ENCODE measurements around the gene S100B. TPM values are rescaled to one million over a fixed set of nuclear protein-coding genes. Genes with fewer than 3 reads are reported as not detected.

Gene S100B
- total and polyA plus RNA-seq, 2 donors (not counting 1 experiment from before 2014, with no cell fraction given), result 0.24 TPM; not detected in 1

DNA sequence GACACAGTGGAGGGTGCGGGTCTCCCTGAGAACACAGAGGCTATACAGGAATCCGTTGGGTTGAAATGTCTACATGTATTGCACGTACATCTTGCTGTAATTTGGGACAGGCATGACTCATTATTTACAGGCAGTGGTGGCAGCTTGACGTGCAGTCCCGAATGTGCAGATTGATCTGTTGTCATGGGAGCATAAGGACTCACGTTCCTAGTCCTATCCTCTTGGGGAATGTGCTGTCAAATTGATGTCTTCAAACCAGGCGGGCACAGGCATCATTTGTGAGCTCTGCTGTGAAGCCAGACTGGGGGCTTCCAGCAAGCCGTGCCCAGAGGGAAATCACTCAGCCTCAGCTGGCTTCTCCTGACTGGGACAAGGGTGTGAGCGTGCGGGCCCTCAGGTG, 40.5 kb downstream of the S100B start:
- no peak overlapping the region for H3K4me3 ChIP-seq (ENCODE audit: control extremely low read depth in 1 of 5, extremely low read depth in 1 of 5, insufficient read depth in 1 of 5, low read depth in 2 of 5, low read length in 4 of 5)
- Mint-ChIP-seq H3K27ac (no peak overlapping the region), H3K4me1 (peaks cover 18% of the 10 kb centered on the region), H3K9me3 (ENCODE audit: insufficient read depth) (no peaks in the 10 kb centered on the region), H3K4me3 (no peak overlapping the region), H3K27me3 (no peaks in the 10 kb centered on the region)
- H3K27me3 ChIP-seq (replicated peaks in 1 of 4; ENCODE audit: control extremely low read depth in 1 of 4, control insufficient read depth in 3 of 4, insufficient read depth in 4 of 4, low read length in 3 of 4), result no peaks in the 10 kb centered on the region
- DNase-seq (no peak), ATAC-seq (ENCODE audit: low read depth) (no peak)
- no peak overlapping the region for H3K4me2 ChIP-seq (replicated peaks; ENCODE audit: low read depth, low read length, poor library complexity, severe bottlenecking)
- peaks cover 13 to 19% of the 10 kb centered on the region in 2 donors for H3K4me1 ChIP-seq (ENCODE audit: control insufficient read depth in 2 of 2, insufficient read depth in 2 of 2, low read length in 2 of 2)
- ChIA-PET POLR2A (no interaction called here), CTCF (no interaction called here)
- no peaks in the 10 kb centered on the region for H4K20me1 ChIP-seq (ENCODE audit: control insufficient read depth, insufficient read depth, low read length, poor library complexity, severe bottlenecking)
- TF ChIP-seq, protein P1, sequence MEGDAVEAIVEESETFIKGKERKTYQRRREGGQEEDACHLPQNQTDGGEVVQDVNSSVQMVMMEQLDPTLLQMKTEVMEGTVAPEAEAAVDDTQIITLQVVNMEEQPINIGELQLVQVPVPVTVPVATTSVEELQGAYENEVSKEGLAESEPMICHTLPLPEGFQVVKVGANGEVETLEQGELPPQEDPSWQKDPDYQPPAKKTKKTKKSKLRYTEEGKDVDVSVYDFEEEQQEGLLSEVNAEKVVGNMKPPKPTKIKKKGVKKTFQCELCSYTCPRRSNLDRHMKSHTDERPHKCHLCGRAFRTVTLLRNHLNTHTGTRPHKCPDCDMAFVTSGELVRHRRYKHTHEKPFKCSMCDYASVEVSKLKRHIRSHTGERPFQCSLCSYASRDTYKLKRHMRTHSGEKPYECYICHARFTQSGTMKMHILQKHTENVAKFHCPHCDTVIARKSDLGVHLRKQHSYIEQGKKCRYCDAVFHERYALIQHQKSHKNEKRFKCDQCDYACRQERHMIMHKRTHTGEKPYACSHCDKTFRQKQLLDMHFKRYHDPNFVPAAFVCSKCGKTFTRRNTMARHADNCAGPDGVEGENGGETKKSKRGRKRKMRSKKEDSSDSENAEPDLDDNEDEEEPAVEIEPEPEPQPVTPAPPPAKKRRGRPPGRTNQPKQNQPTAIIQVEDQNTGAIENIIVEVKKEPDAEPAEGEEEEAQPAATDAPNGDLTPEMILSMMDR (IDR thresholded peaks at IDR 0.05), result no peak
- TF ChIP-seq EZH2 (IDR thresholded peaks at IDR 0.05; ENCODE audit: borderline replicate concordance, insufficient read depth, low read depth, low read length, poor library complexity, severe bottlenecking), result no peak
- no peaks in the 10 kb centered on the region for H3K9me3 ChIP-seq (ENCODE audit: control extremely low read depth in 1 of 3, control insufficient read depth in 2 of 3, insufficient read depth in 1 of 3, low read length in 2 of 3)
- H3K36me3 ChIP-seq (replicated peaks in 1 of 2; ENCODE audit: control extremely low read depth in 1 of 2, control insufficient read depth in 1 of 2, extremely low read depth in 1 of 2, insufficient read depth in 2 of 2, low read length in 1 of 2), result peaks cover 0 to 59% of the 10 kb centered on the region in 2 experiments
- H2AFZ ChIP-seq (ENCODE audit: insufficient read depth, low read depth, low read length, poor library complexity, severe bottlenecking), result no peak overlapping the region
- no peak overlapping the region for H3K9ac ChIP-seq (ENCODE audit: low read length)
- WGBS (ENCODE audit: insufficient coverage), result 97% methylated on average over 10 of the region's 10 CpGs
- no peak overlapping the region for H3K27ac ChIP-seq (ENCODE audit: low read length in 2 of 2)
- intact Hi-C loops (cut with micrococcal nuclease), result no loop called here
- H3K79me2 ChIP-seq (ENCODE audit: control insufficient read depth, insufficient read depth, low read length), result no peaks in the 10 kb centered on the region

DNA sequence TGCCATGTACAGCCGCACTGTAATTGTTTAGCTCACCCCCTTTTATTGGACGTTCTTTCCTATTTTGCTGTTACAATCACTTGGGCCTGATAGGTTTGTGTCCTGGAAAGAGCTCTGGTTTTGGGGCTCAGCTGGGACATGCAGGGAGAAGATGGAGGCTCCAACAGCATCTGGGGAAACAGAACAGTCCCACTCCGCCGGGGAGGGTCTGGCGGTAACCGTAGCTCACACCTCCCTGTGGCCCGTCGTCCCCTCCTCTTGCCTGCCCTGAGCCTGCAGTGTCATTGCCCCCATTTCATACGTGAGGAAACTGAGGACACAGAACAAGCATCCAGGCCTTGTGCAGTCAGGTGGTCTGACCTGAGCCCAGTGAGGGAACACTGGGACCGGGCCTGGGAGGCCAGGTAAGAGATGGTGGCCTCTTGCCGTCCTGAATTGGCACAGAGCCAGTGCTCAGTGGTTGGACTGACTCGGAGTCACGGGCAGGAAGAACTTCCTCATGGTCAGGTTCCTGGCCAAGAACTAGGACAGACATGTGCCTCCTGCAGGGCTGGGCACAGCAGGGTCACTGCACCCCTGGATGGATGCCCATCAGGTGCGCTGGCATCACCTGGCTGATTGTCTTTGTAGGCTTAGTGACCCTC, 41.8 kb downstream of the S100B start:
- Mint-ChIP-seq H3K9me3 (ENCODE audit: insufficient read depth) (no peaks in the 10 kb centered on the region), H3K4me3 (no peak overlapping the region), H3K4me1 (peaks cover 22% of the 10 kb centered on the region), H3K27me3 (no peaks in the 10 kb centered on the region), H3K27ac (no peak overlapping the region)
- no peak for ATAC-seq (ENCODE audit: low read depth)
- no peaks in the 10 kb centered on the region for H4K20me1 ChIP-seq (ENCODE audit: control insufficient read depth, insufficient read depth, low read length, poor library complexity, severe bottlenecking)
- peaks cover 0 to 59% of the 10 kb centered on the region in 2 experiments for H3K36me3 ChIP-seq (replicated peaks in 1 of 2; ENCODE audit: control extremely low read depth in 1 of 2, control insufficient read depth in 1 of 2, extremely low read depth in 1 of 2, insufficient read depth in 2 of 2, low read length in 1 of 2)
- H3K79me2 ChIP-seq (ENCODE audit: control insufficient read depth, insufficient read depth, low read length), result no peaks in the 10 kb centered on the region
- CTCF ChIA-PET, result no interaction called here
- no peaks in the 10 kb centered on the region for H3K27me3 ChIP-seq (replicated peaks in 1 of 4; ENCODE audit: control extremely low read depth in 1 of 4, control insufficient read depth in 3 of 4, insufficient read depth in 4 of 4, low read length in 3 of 4)
- H3K27ac ChIP-seq (ENCODE audit: low read length in 2 of 2), result no peak overlapping the region
- DNase-seq, result no peak
- H3K4me1 ChIP-seq (ENCODE audit: control insufficient read depth in 2 of 2, insufficient read depth in 2 of 2, low read length in 2 of 2), result peaks cover 13 to 28% of the 10 kb centered on the region in 2 donors
- intact Hi-C loops (cut with micrococcal nuclease), result no loop called here
- H3K4me2 ChIP-seq (replicated peaks; ENCODE audit: low read depth, low read length, poor library complexity, severe bottlenecking), result no peak overlapping the region
- no peak overlapping the region for H2AFZ ChIP-seq (ENCODE audit: insufficient read depth, low read depth, low read length, poor library complexity, severe bottlenecking)
- no peaks in the 10 kb centered on the region for H3K9me3 ChIP-seq (ENCODE audit: control extremely low read depth in 1 of 3, control insufficient read depth in 2 of 3, insufficient read depth in 1 of 3, low read length in 2 of 3)
- 96% methylated on average over 12 of the region's 14 CpGs for WGBS (ENCODE audit: insufficient coverage)
- no peak overlapping the region for H3K9ac ChIP-seq (ENCODE audit: low read length)
- no peak overlapping the region for H3K4me3 ChIP-seq (ENCODE audit: control extremely low read depth in 1 of 5, extremely low read depth in 1 of 5, insufficient read depth in 1 of 5, low read depth in 2 of 5, low read length in 4 of 5)
- TF ChIP-seq EZH2 (IDR thresholded peaks at IDR 0.05; ENCODE audit: borderline replicate concordance, insufficient read depth, low read depth, low read length, poor library complexity, severe bottlenecking), result no peak
- TF ChIP-seq, protein P1 (IDR thresholded peaks at IDR 0.05), result no peak
- POLR2A ChIA-PET, result no interaction called here

Measured in B cell (primary cell).